MV-4-11 (cell line): ENCODE data around the gene TAS2R60.
"Not testable (repeated sequence)": the region's sequence is repeated elsewhere in the genome, so short reads cannot be mapped to it uniquely, and the experiment has no call there.

Experiments used
- DNase-seq: peaks from one replicate; lab custom pipeline; 2025; lab: John Stamatoyannopoulos, UW

Gene TAS2R60

GRCh38 chr7:143443153-143443552 lies at the start of gene TAS2R60:
Gene TAS2R60, plus strand, starts transcription at chr7:143443453. Its CDS starts 0 bp downstream, at chr7:143443453.
- DNase-seq: no peak

GRCh38 chr7:143394068-143394467 lies 49.2 kb upstream of the TAS2R60 start:
- no peak for DNase-seq

GRCh38 chr7:143394777-143395176 lies 48.5 kb upstream of the TAS2R60 start:
- no peak for DNase-seq

GRCh38 chr7:143395187-143396149 lies 47.8 kb upstream of the TAS2R60 start:
- DNase-seq: peak; percentile 25

- DNase-seq: no peak
Observed at GRCh38 chr7:143396182-143396581, 47.1 kb upstream of the TAS2R60 start.

- DNase-seq: no peak
Observed at GRCh38 chr7:143396625-143397556, 46.4 kb upstream of the TAS2R60 start.

- no peak for DNase-seq
Observed at GRCh38 chr7:143397710-143398530, 45.3 kb upstream of the TAS2R60 start.

- DNase-seq: no peak
Observed at GRCh38 chr7:143398616-143399015, 44.6 kb upstream of the TAS2R60 start.

GRCh38 chr7:143399151-143399550 lies 44.1 kb upstream of the TAS2R60 start:
- DNase-seq: no peak

GRCh38 chr7:143399642-143400041 lies 43.6 kb upstream of the TAS2R60 start:
- DNase-seq: no peak

- no peak for DNase-seq
Observed at GRCh38 chr7:143401265-143401664, 42.0 kb upstream of the TAS2R60 start.

GRCh38 chr7:143402233-143402632 lies 41.0 kb upstream of the TAS2R60 start:
- not testable (repeated sequence) for DNase-seq

- no peak for DNase-seq
Observed at GRCh38 chr7:143405173-143406001, 37.9 kb upstream of the TAS2R60 start.

- DNase-seq: no peak
Observed at GRCh38 chr7:143406002-143406357, 37.3 kb upstream of the TAS2R60 start.

- DNase-seq: peak; percentile 62
Observed at GRCh38 chr7:143407287-143408251, 35.7 kb upstream of the TAS2R60 start.

- DNase-seq: no peak
Observed at GRCh38 chr7:143408252-143408685, 35.0 kb upstream of the TAS2R60 start.

- peak; percentile 25 for DNase-seq
Observed at GRCh38 chr7:143408686-143409561, 34.3 kb upstream of the TAS2R60 start, which contains the start of gene EPHA1. Gene EPHA1, minus strand, starts transcription at chr7:143408856. Its CDS starts 51 bp downstream, at chr7:143408805.

- DNase-seq: peak; percentile 99
Observed at GRCh38 chr7:143410521-143411004, 32.7 kb upstream of the TAS2R60 start.
